SKM-1 (cell line): ENCODE data around the gene VIL1.
A peak's percentile ranks its signal among the peaks of the same experiment; 100 is the strongest.

Source experiments
- DNase-seq: peaks from one replicate; lab custom pipeline; 2025; ENCODE audit not compliant: unreplicated experiment; lab: John Stamatoyannopoulos, UW

VIL1 gene

GRCh38 chr2:218405086-218405745 lies 13.7 kb upstream of the VIL1 start:
- DNase-seq = no peak

DNA sequence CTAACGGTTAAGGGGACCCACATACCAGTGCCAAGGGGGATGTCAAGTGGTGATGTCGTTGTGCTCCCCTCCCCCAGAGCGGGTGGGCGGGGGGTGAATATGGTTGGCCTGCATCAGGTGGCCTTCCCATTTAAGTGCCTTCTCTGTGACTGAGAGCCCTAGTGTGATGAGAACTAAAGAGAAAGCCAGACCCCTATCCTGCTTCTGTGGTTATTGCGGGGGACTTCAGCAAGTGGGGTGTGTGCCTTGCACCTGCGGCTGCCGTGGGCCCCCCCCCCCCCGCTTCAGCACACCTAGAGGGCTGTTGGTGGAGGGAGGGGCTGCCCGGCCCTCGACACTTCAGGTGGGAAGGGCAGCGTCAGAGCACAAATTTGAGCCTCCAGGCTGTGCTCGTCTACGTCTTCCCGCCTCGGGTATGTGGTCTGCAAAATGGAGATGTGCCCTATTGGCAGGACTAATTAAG lies 13.1 kb upstream of the VIL1 start:
- no peak for DNase-seq

DNA sequence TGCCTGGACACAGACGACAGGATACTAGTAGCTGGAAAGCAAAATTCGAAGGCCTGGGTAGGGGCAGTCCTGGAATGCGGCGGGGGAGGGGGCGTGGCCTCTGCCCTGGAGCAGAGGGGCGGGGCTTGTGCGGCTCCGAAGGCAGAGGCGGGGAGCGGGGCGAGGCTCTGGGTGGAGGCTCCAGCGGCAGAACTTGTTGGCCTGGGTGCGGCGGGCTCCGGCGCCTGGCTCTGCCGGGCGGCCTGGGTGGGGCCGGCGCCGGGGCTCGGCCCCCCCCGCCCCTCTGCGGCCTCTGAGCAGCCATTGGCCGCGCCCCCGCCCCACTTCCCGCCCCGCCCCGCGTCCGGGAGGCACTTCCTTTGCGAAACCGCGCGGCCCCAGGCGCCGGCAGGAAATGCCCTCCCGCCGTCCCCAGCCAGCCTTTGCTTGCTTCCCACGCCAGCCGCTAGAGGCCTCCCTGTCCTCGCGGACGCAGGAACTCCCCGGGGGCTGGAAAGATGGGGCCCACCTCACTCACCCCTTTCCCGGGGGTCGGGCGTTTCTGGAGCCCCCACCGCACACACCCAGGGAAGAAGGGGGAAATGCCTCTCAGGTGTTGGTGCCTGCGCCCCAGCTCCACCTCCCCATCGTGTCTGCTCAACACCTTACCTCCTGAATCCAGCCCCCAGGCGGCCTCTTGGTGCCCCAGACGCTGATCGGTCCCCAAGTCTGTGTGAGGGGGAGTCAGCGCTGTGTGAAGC lies 12.5 kb upstream of the VIL1 start:
- DNase-seq = peak; percentile 99

DNA sequence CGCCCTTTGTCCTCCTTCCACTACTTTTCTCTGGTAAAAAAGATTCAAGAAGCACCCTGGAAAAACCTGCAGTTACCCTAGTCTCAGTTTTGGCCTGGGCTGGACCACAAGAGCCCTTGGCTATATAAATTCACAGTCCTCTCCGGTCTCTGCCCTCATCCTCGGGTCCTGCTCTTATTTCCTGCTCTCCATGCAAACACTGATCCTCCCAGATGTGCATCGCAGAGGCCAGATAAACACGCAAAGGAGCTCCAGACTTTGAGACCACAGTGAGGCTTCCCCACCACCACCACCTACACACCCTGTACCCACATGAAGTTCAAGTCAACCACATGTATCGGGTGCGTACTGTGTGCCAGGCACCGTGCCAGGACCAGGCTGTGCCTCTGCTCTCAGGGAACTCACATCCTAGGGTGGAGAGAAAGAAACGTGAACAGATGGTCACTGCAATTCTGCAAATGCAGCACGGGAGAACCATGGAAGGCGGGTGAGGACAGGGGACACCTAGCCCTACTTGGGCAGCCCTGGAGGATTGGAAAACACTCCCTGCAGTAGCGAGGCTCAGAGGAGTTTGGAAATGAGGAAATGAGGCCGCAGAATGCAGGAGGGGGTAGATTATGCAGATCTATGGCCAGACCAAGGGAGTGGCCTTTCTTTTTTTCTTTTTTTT lies 11.8 kb upstream of the VIL1 start:
- peak; percentile 36 for DNase-seq

GRCh38 chr2:218407717-218408116 lies 11.2 kb upstream of the VIL1 start:
- no peak for DNase-seq

DNA sequence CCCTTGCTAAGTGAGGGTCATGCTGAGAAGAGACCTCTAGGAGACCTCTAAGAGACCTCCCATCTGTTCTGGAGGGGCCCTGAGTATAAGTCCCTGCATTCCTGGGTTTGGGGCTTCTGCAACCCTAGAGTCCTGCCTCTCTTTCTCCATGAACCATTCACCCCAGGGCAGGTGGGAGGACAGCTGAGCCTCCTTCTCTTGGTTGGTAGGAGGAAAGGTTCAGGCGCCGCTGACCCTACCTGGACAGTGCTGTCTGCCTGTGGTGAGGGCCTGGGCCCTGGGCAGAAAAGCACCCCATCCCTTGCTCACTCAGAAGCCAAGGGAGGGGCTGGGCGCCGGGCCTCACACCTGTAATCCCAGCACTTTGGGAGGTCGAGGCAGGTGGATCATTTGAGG lies 604 bp upstream of the VIL1 start:
- no peak for DNase-seq

GRCh38 chr2:218419630-218420216 lies 800 bp downstream of the VIL1 start:
- no peak for DNase-seq

DNA sequence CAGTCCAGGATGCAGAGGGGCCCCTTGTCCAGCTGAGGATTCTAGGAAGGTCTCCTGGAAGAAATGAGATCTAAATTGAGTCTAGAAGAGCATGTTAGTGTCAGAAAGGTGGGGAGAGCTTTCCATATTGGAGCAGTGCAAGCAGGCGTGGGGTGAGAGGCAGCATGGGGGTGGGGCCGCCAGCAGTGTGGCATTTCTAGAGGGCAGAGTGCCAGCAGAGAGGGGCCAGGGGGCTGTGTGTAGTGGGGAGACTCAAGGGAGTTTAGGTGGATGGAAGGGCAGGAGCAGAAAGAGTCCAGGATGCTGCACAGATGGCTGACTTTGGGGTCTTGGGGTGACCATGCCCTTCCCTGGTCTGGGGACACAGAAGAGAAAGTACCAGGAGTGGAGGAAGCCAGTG lies 2.1 kb downstream of the VIL1 start:
- DNase-seq = no peak

DNA sequence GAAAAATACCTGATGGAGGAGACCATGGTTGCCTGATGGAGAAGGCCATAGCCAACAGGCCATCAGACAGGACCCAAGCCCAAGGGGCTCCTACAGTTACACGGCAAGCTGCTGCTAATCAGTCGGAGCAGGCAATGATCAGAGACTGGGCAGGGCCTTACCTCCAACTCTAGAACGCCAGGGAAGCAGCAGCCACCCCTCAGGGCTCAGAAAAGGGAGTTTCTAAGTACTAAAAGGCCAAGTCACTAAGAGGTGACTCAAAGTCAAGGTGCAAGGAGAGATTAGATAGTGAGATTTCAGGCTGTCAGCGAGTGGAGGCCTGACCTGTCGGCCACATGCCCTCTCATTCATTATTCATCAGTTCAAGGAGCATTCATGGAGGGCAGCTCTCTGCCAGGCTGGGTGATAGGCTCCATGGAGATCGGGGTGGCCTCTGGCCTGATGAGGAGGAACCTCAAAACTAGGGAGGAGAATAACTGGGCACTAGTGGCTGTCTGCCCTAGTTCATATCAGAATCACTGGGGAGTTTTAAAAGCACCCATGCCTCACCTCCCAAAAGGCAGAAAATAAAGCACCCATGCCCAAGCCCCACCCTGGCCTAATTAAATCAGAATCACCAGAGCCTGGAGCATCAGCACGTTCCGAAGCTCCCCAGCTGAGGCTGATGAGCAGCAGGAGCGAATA lies 3.6 kb downstream of the VIL1 start:
- no peak for DNase-seq

GRCh38 chr2:218423584-218423983 lies 4.7 kb downstream of the VIL1 start:
- DNase-seq = no peak

GRCh38 chr2:218425531-218425930 lies 6.6 kb downstream of the VIL1 start:
- no peak for DNase-seq

DNA sequence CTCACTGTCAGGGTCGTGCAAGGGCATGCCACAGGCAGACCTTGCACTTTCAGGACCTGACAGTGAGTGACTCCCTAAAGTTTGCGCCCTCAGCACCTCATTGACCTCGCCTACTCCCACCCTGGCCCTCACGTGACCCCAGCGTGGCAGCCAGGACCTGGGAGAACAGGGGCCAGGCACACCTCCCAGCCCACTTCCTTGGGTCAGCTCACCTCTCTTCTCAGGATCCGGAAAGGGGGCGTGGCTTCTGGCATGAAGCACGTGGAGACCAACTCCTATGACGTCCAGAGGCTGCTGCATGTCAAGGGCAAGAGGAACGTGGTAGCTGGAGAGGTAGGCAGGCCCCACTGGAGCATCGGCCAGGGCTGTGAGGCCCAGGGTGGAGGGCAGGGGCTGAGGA lies 8.8 kb downstream of the VIL1 start:
- DNase-seq = no peak

DNA sequence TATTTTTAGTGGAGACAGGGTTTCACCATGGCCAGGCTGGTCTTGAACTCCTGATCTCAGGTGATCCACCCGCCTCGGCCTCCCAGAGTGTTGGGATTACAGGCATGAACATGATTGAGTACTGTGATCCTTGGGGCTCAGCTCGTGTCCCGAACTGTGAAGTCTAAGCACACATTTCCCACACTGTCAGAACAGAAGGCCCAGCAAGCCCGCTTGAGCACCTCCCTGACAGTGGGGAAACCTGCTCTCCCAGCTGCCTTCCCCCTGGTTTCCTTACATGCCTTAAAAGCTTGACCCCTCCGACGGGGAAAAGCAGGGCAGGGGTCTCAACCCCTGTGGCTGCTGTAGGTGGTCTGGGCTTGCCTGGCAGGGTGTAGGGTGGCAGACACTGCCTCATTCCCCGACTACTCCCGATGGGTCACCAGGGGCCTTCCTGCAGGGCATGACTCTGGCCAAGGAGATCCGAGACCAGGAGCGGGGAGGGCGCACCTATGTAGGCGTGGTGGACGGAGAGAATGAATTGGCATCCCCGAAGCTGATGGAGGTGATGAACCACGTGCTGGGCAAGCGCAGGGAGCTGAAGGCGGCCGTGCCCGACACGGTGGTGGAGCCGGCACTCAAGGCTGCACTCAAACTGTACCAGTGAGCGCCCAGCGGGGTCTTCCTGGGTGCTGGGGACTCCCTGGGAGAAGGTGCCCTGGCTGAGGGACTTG lies 10.1 kb downstream of the VIL1 start:
- no peak for DNase-seq

DNA sequence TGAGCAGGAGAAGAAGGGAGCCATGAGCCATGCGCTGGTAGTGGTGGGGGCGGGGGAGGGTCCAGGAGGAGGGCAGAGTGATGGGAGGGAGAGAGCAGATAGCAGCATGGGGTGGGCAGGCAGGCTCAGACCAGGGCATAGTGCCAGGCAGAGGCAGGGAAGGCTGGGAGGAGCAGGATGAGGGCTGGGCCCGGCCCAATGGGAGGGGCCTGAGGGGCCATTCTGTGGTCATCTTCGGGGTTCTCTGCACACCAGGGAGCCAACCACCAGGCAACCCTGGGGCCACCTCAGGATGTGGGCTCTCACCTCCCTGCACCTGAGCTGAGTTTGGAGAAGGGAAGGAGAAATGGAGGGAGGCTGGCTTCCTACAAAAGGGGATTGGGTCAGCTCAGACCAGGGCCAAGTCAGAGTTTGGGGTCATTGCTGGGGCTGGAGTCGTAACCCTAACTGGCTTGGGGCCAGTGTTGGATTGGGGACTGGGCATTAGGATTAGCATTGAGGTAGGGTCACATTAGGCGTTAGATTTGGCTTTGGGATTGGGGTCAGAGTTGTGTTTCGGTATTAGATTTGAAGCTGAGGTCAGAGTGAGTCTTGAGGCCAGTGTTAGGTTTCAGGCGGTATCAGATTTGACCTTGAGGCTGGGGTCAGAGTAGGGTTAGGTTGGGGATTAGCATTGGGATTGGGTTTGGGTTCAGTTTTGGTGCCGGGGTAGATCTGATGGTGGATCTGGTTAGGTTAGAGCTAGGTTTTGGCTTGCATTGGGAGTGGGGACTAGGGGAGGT lies 11.2 kb downstream of the VIL1 start:
- no peak for DNase-seq

DNA sequence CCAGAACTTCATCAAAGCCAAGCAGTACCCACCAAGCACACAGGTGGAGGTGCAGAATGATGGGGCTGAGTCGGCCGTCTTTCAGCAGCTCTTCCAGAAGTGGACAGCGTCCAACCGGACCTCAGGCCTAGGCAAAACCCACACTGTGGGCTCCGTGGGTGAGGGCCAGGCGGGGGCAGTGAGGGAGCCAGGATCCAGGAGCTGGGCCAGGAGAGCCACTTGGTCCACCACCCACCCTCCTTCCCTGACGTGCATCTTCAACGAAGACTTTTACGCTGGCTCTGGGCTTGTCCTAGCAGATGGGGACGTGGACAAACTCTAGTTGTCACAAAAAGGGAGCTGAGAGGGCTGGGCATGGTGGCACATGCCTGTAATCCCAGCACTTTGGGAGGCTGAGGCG lies 11.8 kb downstream of the VIL1 start:
- DNase-seq = no peak

DNA sequence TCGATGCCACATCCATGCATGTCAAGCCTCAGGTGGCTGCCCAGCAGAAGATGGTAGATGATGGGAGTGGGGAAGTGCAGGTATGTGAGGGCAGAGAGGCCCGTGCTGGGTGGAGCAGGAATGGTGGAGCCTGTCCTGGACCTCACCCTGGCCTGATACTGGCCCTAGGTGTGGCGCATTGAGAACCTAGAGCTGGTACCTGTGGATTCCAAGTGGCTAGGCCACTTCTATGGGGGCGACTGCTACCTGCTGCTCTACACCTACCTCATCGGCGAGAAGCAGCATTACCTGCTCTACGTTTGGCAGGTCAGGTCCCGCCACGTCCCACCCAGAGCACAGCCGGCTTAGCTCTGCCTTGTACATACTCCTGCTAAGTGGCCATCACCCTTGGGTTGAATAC lies 13.0 kb downstream of the VIL1 start:
- no peak for DNase-seq

- no peak for DNase-seq
These were observed 13.9 kb downstream of the VIL1 start for GRCh38 chr2:218432676-218433365.

GRCh38 chr2:218434456-218434855 lies 15.5 kb downstream of the VIL1 start:
- DNase-seq = no peak
